CD14-positive monocyte (primary cell): ENCODE data around the gene NUP93. TPM values are rescaled to one million over a fixed set of nuclear protein-coding genes. Genes with fewer than 3 reads are reported as not detected.

Experiments used
- DNase-seq, 3 donors: peaks; one replicate each; pipeline ENCODE4 v3.0.0-alpha.2; 2011 to 2022
- H2AFZ ChIP-seq: 2 replicates; pipeline ENCODE4 v1.6.0; 2012; ENCODE audit warnings: mild to moderate bottlenecking, low read depth, low read length, inconsistent platforms; ENCODE audit not compliant: insufficient read depth, poor library complexity, severe bottlenecking
- H3K27ac ChIP-seq, 2 donors: 1 replicate in 1 of 2; 2 replicates in 1 of 2; pipeline ENCODE4 v1.5.1; 2012 to 2013; ENCODE audit warnings: low read length in 2 of 2, control low read depth in 1 of 2, inconsistent platforms in 1 of 2, low read depth in 1 of 2, mild to moderate bottlenecking in 1 of 2
- H3K27me3 ChIP-seq, 2 donors: one replicate each; pipeline versions ENCODE4 v1.6.0 to v1.6.1; 2011 to 2013; ENCODE audit warnings: low read length in 2 of 2; ENCODE audit not compliant: control insufficient read depth in 2 of 2, insufficient read depth in 2 of 2
- H3K36me3 ChIP-seq, 2 donors: replicated peaks in 1 of 2; 1 replicate in 1 of 2; 2 replicates in 1 of 2; pipeline versions ENCODE4 v1.5.1 to v1.6.1; 2012 to 2013; ENCODE audit warnings: low read length in 2 of 2, control low read depth in 1 of 2, inconsistent platforms in 1 of 2, mild to moderate bottlenecking in 1 of 2; ENCODE audit not compliant: insufficient read depth in 2 of 2, control insufficient read depth in 1 of 2
- H3K4me1 ChIP-seq, 2 donors: 1 replicate in 1 of 2; 2 replicates in 1 of 2; pipeline versions ENCODE4 v1.5.1 to v1.6.1; 2012 to 2013; ENCODE audit warnings: low read length in 2 of 2, control low read depth in 1 of 2, inconsistent platforms in 1 of 2, mild to moderate bottlenecking in 1 of 2, moderate library complexity in 1 of 2; ENCODE audit not compliant: insufficient read depth in 2 of 2, control insufficient read depth in 1 of 2
- H3K4me2 ChIP-seq: replicated peaks from 2 replicates; pipeline ENCODE3; 2012; ENCODE audit warnings: low read length, moderate library complexity, mild to moderate bottlenecking; ENCODE audit not compliant: poor library complexity, severe bottlenecking; ENCODE audit errors: extremely low read depth
- H3K4me3 ChIP-seq, 3 experiments: fragments of 200-600 bp in 1 of 3; sonication (generic) in 1 of 3; replicated peaks in 1 of 3; 1 replicate in 2 of 3; 2 replicates in 1 of 3; pipeline ENCODE4 v1.5.1; 2011 to 2013; ENCODE audit warnings: low read length in 3 of 3, mild to moderate bottlenecking in 3 of 3, control low read depth in 2 of 3, low read depth in 2 of 3, inconsistent platforms in 1 of 3, moderate library complexity in 1 of 3
- H3K79me2 ChIP-seq: 2 replicates; pipeline ENCODE4 v1.6.0; 2012; ENCODE audit warnings: mild to moderate bottlenecking, control low read depth, inconsistent platforms, low read length, moderate library complexity; ENCODE audit not compliant: insufficient read depth
- H3K9ac ChIP-seq: 2 replicates; pipeline ENCODE4 v1.6.0; 2017; ENCODE audit warnings: low read length, mild to moderate bottlenecking; ENCODE audit not compliant: insufficient read depth, poor library complexity, severe bottlenecking
- H3K9me3 ChIP-seq, 2 donors: replicated peaks in 1 of 2; 1 replicate in 1 of 2; 2 replicates in 1 of 2; pipeline versions ENCODE4 v1.5.1 to v1.6.1; 2012 to 2013; ENCODE audit warnings: low read length in 2 of 2, control low read depth in 1 of 2; ENCODE audit not compliant: control insufficient read depth in 1 of 2, insufficient read depth in 1 of 2
- H4K20me1 ChIP-seq: 2 replicates; pipeline ENCODE4 v1.6.0; 2012; ENCODE audit warnings: mild to moderate bottlenecking, low read length, control low read depth, moderate library complexity; ENCODE audit not compliant: insufficient read depth
- H3K27ac Mint-ChIP-seq, 7 donors: one replicate each; pipeline ENCODE4 v1.8.0; 2020; ENCODE audit warnings: mild to moderate bottlenecking in 7 of 7, mixed read lengths in 7 of 7, moderate library complexity in 6 of 7, inconsistent platforms in 2 of 7
- H3K27me3 Mint-ChIP-seq, 3 donors: one replicate each; pipeline ENCODE4 v1.8.0; 2021 to 2022; ENCODE audit warnings: low read depth in 3 of 3, mild to moderate bottlenecking in 3 of 3, mixed read lengths in 3 of 3, moderate library complexity in 3 of 3, inconsistent platforms in 1 of 3
- H3K36me3 Mint-ChIP-seq, 2 donors: one replicate each; pipeline ENCODE4 v1.8.0; 2020; ENCODE audit warnings: mixed read lengths in 2 of 2, inconsistent platforms in 1 of 2, mild to moderate bottlenecking in 1 of 2
- H3K4me1 Mint-ChIP-seq: one replicate; pipeline ENCODE4 v1.8.0; 2020; ENCODE audit warnings: mild to moderate bottlenecking, mixed read lengths
- H3K4me3 Mint-ChIP-seq, 2 donors: one replicate each; pipeline ENCODE4 v1.8.0; 2020; ENCODE audit warnings: mild to moderate bottlenecking in 2 of 2, mixed read lengths in 2 of 2, moderate library complexity in 1 of 2
- H3K9me3 Mint-ChIP-seq, 7 donors: one replicate each; pipeline ENCODE4 v1.8.0; 2020 to 2022; ENCODE audit warnings: mixed read lengths in 7 of 7, mild to moderate bottlenecking in 6 of 7, moderate library complexity in 6 of 7, inconsistent platforms in 2 of 7
- CTCF ChIP-seq: fragments of 200-600 bp; IDR thresholded peaks from one replicate; pipeline ENCODE4 v1.8.0; 2022; ENCODE audit warnings: antibody characterized with exemption, mild to moderate bottlenecking
- WGBS: methylation state at CpG from one replicate; pipeline ENCODE4 v1.1.5; 2013; ENCODE audit warnings: missing lambda C conversion rate; ENCODE audit not compliant: insufficient coverage; 5-methylcytosine and 5-hydroxymethylcytosine counted together
- intact Hi-C, 2 donors: fragments of 100-400 bp; cut with micrococcal nuclease; formaldehyde crosslinking; loops; one replicate each; pipeline versions ENCODE4 v1.15.0 to v1.15.1; 2023
- polyA plus RNA-seq, 3 donors: library from polyadenylated mRNA; depleted of rRNA in 1 of 3; unstranded in 2 of 3; stranded (reverse) in 1 of 3; fragments of 300-500 nt in 2 of 3; fragments of >200 nt in 1 of 3; fragmentation: Illumina TruSeq in 2 of 3; gene quantifications; 1 replicate in 2 of 3; 2 replicates in 1 of 3; pipeline ENCODE4 v1.2.3, GENCODE V29; 2012 to 2021

NUP93 gene
- polyA plus RNA-seq, 3 donors: 46.6 to 77.7 (median 59.4) TPM

GRCh38 chr16:56861756-56862155 is 131.8 kb downstream of the NUP93 start:
- H3K36me3 Mint-ChIP-seq: peaks cover 2% of the 10 kb centered on the region in 2 donors
- no peaks in the 10 kb centered on the region for H3K36me3 ChIP-seq
- no peaks in the 10 kb centered on the region for H3K79me2 ChIP-seq
- no peak for DNase-seq
- H3K9ac ChIP-seq: no peak overlapping the region
- no peak overlapping the region for H3K4me3 ChIP-seq
- H3K4me1 Mint-ChIP-seq: peaks cover 79% of the 10 kb centered on the region
- intact Hi-C loops: loop anchor here in 1 of 2 donors (10.0 kb wide), 2 partner anchors 183 to 303 kb away; no protein-coding TSS in a partner anchor
- 95% methylated on average over 3 of the region's 8 CpGs for WGBS
- H3K4me3 Mint-ChIP-seq: no peak overlapping the region
- peaks cover 74 to 80% of the 10 kb centered on the region in 2 donors for H3K4me1 ChIP-seq
- H3K27me3 Mint-ChIP-seq: peaks cover 4 to 7% (median 7%) of the 10 kb centered on the region in 3 donors
- H2AFZ ChIP-seq: peak overlapping the region; percentile 22
- no peaks in the 10 kb centered on the region for H3K27me3 ChIP-seq
- no peak overlapping the region for H3K27ac ChIP-seq
- no peaks in the 10 kb centered on the region for H3K9me3 Mint-ChIP-seq
- H3K4me2 ChIP-seq: no peak overlapping the region
- no peaks in the 10 kb centered on the region for H4K20me1 ChIP-seq
- no peak for TF ChIP-seq CTCF
- H3K9me3 ChIP-seq: no peaks in the 10 kb centered on the region
- H3K27ac Mint-ChIP-seq: peak overlapping the region in 1 of 7 donors; percentile 19

- DNase-seq: peak; percentile 26 to 42 (median 39)
- peak overlapping the region; percentile 11 for H3K4me2 ChIP-seq
- peaks cover 76% of the 10 kb centered on the region for H3K4me1 Mint-ChIP-seq
- no peaks in the 10 kb centered on the region for H4K20me1 ChIP-seq
- intact Hi-C loops: loop anchor here in 1 of 2 donors (10.0 kb wide), 2 partner anchors 182 to 302 kb away; no protein-coding TSS in a partner anchor
- 0% methylated on average over 2 of the region's 5 CpGs for WGBS
- H3K9me3 Mint-ChIP-seq: no peaks in the 10 kb centered on the region
- no peak overlapping the region for H3K27ac ChIP-seq
- H3K27ac Mint-ChIP-seq: no peak overlapping the region
- H3K79me2 ChIP-seq: no peaks in the 10 kb centered on the region
- no peaks in the 10 kb centered on the region for H3K36me3 ChIP-seq
- peaks cover 64 to 76% of the 10 kb centered on the region in 2 donors for H3K4me1 ChIP-seq
- H2AFZ ChIP-seq: no peak overlapping the region
- H3K4me3 Mint-ChIP-seq: peak overlapping the region in 1 of 2 donors; percentile 60
- no peaks in the 10 kb centered on the region for H3K9me3 ChIP-seq
- H3K4me3 ChIP-seq: peak overlapping the region in 1 of 3 experiments; percentile 22
- H3K27me3 ChIP-seq: no peaks in the 10 kb centered on the region
- peaks cover 4 to 7% (median 7%) of the 10 kb centered on the region in 3 donors for H3K27me3 Mint-ChIP-seq
- no peak overlapping the region for H3K9ac ChIP-seq
- H3K36me3 Mint-ChIP-seq: peaks cover 2% of the 10 kb centered on the region in 2 donors
- no peak for TF ChIP-seq CTCF
Measured at GRCh38 chr16:56862776-56863175, 132.8 kb downstream of the NUP93 start.
